COLO829 (cell line): ENCODE results near the gene MCOLN1.
A peak's percentile ranks its signal among the peaks of the same experiment; 100 is the strongest.

Experiments used
- DNase-seq: peaks from one replicate; pipeline ENCODE4 v3.0.0; 2012; ENCODE audit warnings: low spot score

Gene MCOLN1

GRCh38 chr19:7522072-7522922 lies at the start of gene MCOLN1:
TSS of gene MCOLN1 (plus strand) at chr19:7522624. CDS start at chr19:7522751, 127 bp downstream.
- peak; percentile 100 for DNase-seq

- DNase-seq = no peak
These were observed 46.8 kb upstream of the MCOLN1 start for GRCh38 chr19:7475665-7476064.

GRCh38 chr19:7476241-7476640 lies 46.2 kb upstream of the MCOLN1 start:
- DNase-seq = no peak

- DNase-seq = no peak
These were observed 45.5 kb upstream of the MCOLN1 start for GRCh38 chr19:7476777-7477494.

- DNase-seq = no peak
These were observed 44.7 kb upstream of the MCOLN1 start for GRCh38 chr19:7477758-7478157.

- no peak for DNase-seq
These were observed 44.1 kb upstream of the MCOLN1 start for GRCh38 chr19:7478173-7478842.

- DNase-seq = no peak
These were observed 43.6 kb upstream of the MCOLN1 start for GRCh38 chr19:7478843-7479227.

- no peak for DNase-seq
These were observed 42.0 kb upstream of the MCOLN1 start for GRCh38 chr19:7480222-7480969.

- DNase-seq = no peak
These were observed 41.5 kb upstream of the MCOLN1 start for GRCh38 chr19:7480970-7481255.

GRCh38 chr19:7482584-7483439 lies 39.6 kb upstream of the MCOLN1 start:
- DNase-seq = no peak

GRCh38 chr19:7483720-7484201 lies 38.7 kb upstream of the MCOLN1 start:
- DNase-seq = no peak

- DNase-seq = no peak
These were observed 35.5 kb upstream of the MCOLN1 start for GRCh38 chr19:7486923-7487322.

GRCh38 chr19:7488736-7489353 lies 33.6 kb upstream of the MCOLN1 start, which contains the start of gene PEX11G:
TSS of gene PEX11G (minus strand) at chr19:7489035. CDS start at chr19:7489010, 25 bp downstream.
- DNase-seq = peak; percentile 97

GRCh38 chr19:7489609-7490044 lies 32.8 kb upstream of the MCOLN1 start:
- no peak for DNase-seq

GRCh38 chr19:7492142-7492541 lies 30.3 kb upstream of the MCOLN1 start:
- DNase-seq = no peak

GRCh38 chr19:7492558-7492957 lies 29.9 kb upstream of the MCOLN1 start:
- no peak for DNase-seq

- no peak for DNase-seq
These were observed 27.9 kb upstream of the MCOLN1 start for GRCh38 chr19:7494416-7495098.

GRCh38 chr19:7497292-7497691 lies 25.1 kb upstream of the MCOLN1 start:
- DNase-seq = no peak

GRCh38 chr19:7500811-7501450 lies 21.5 kb upstream of the MCOLN1 start:
- no peak for DNase-seq
